ENCODE measurements around the gene GPR55. TPM values are rescaled to one million over a fixed set of nuclear protein-coding genes. Genes with fewer than 3 reads are reported as not detected.
A peak's percentile ranks its signal among the peaks of the same experiment; 100 is the strongest.

Gene GPR55
- total and polyA plus RNA-seq, 9 donors, result 0.04 to 0.08 TPM; not detected in 7

DNA sequence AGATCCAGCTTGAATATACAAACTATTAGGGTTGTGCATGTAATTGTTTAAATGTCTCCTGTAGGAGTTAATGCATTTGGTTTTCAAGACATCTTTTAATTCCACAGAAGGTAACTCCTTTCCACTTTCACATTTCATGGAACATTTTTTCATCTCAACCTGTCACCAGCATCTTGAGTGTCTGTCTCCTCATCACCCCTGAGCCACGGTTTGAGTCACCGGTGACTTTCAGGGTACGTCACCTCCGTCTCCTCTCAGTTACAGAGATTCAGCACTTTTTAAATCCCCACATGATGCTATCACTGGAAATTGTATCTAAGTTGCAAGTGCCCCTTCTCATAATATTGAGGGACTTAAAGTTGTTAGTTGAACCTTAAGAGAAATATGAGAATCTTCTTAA lies 25.3 kb downstream of the GPR55 start:
- H3K9me3 ChIP-seq (replicated peaks; ENCODE audit: control insufficient read depth, low read depth, low read length), result no peaks in the 10 kb centered on the region
- peaks cover 6% of the 10 kb centered on the region for H3K27me3 ChIP-seq (ENCODE audit: control insufficient read depth, insufficient read depth, low read length)
- no peaks in the 10 kb centered on the region for H3K4me1 ChIP-seq (ENCODE audit: control insufficient read depth, insufficient read depth, low read length)
- H3K27ac ChIP-seq (ENCODE audit: low read length), result no peak overlapping the region
- 100% methylated on average over 1 of the region's 4 CpGs for WGBS (ENCODE audit: insufficient coverage)
- no peak for DNase-seq
- H3K4me3 ChIP-seq (ENCODE audit: low read length), result no peak overlapping the region
- no peaks in the 10 kb centered on the region for H3K36me3 ChIP-seq (ENCODE audit: control insufficient read depth, insufficient read depth, low read length)

DNA sequence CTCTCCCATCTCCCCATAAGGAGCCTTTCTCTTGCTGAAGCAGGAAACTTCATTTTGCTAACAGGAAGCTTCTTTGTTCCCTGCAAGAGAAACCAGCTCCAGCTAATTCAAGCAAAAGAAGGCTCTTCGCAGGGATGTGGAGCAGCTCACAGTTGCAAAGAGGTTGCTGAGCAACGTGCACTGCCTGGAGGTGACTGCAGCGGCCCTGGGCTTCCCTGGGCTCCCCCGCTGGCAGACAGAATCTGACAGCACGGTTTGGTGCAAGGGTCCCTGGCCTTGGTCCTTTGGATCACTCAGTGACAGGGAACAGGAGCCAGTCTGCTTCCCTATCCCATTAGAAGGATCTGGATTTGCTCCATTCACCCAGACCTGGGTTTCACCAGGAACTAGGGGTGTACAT lies 25.8 kb downstream of the GPR55 start:
- H3K36me3 ChIP-seq (ENCODE audit: control insufficient read depth, insufficient read depth, low read length), result no peaks in the 10 kb centered on the region
- H3K27me3 ChIP-seq (ENCODE audit: control insufficient read depth, insufficient read depth, low read length), result peaks cover 6% of the 10 kb centered on the region
- DNase-seq, result no peak
- no peaks in the 10 kb centered on the region for H3K9me3 ChIP-seq (replicated peaks; ENCODE audit: control insufficient read depth, low read depth, low read length)
- H3K27ac ChIP-seq (ENCODE audit: low read length), result no peak overlapping the region
- 23% methylated on average over 5 of the region's 5 CpGs for WGBS (ENCODE audit: insufficient coverage)
- H3K4me1 ChIP-seq (ENCODE audit: control insufficient read depth, insufficient read depth, low read length), result no peaks in the 10 kb centered on the region
- H3K4me3 ChIP-seq (ENCODE audit: low read length), result no peak overlapping the region

DNA sequence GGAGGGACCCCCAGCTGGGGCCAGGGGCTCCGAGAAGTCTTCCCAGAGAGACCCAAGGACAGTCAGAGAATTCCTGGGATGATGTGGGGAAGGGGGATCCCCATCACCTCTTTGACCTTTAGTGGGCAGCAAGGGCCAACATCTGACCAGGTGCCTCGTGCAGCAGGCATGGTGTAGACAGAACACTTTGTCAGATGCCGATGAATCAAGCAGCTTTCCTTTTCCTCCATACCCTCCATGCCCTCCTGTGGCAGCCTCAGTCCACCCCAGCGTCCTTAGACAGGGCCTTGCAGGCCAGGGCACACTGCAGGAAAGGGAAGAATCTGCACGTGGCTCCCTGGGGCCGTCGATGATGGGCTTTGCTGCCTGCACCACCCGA lies 26.3 kb downstream of the GPR55 start:
- Histone ChIP-seq H3K27ac (ENCODE audit: low read length) (no peak overlapping the region), H3K9me3 (replicated peaks; ENCODE audit: control insufficient read depth, low read depth, low read length) (no peaks in the 10 kb centered on the region), H3K36me3 (ENCODE audit: control insufficient read depth, insufficient read depth, low read length) (no peaks in the 10 kb centered on the region), H3K4me1 (ENCODE audit: control insufficient read depth, insufficient read depth, low read length) (no peaks in the 10 kb centered on the region), H3K27me3 (ENCODE audit: control insufficient read depth, insufficient read depth, low read length) (peaks cover 6% of the 10 kb centered on the region), H3K4me3 (ENCODE audit: low read length) (no peak overlapping the region)
- 84% methylated on average over 2 of the region's 8 CpGs for WGBS (ENCODE audit: insufficient coverage)
- DNase-seq, result no peak

DNA sequence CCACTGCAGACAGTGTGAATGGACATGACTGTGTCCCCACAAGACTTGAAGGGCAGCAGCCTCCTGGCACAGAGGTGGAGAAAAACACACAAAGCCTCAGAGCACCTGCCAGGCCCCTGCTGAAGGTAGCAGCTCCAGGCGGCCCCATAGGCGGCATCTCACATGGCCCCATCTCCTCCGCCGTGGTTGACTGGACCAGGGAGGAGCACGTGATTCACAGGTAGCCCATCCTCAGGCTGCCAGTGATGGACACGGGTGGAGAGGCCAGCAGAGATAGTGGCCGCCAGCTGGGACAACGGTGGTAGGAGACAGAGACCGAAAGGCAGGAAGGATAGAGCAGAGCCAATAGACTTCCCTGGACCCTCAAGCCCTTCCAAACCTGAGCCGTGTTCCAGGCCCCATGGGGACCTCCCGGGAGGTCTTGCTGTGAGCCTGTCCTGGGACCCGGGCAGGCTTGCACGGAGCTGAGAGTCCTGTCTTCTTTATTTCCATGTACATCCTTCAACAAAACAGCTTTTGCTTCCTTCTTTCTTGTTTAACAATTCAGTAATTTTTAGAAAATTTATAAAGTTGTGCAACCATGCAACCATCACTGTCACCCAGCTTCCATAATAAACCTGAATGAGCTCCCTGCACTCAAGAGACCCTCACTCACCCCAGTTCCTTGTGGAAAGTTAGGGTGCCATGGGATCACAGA lies 26.9 kb downstream of the GPR55 start:
- WGBS (ENCODE audit: insufficient coverage), result 84% methylated on average over 10 of the region's 13 CpGs
- no peak for DNase-seq
- Histone ChIP-seq H3K27me3 (ENCODE audit: control insufficient read depth, insufficient read depth, low read length) (peaks cover 3% of the 10 kb centered on the region), H3K9me3 (replicated peaks; ENCODE audit: control insufficient read depth, low read depth, low read length) (no peaks in the 10 kb centered on the region), H3K4me3 (ENCODE audit: low read length) (no peak overlapping the region), H3K36me3 (ENCODE audit: control insufficient read depth, insufficient read depth, low read length) (no peaks in the 10 kb centered on the region), H3K4me1 (ENCODE audit: control insufficient read depth, insufficient read depth, low read length) (no peaks in the 10 kb centered on the region), H3K27ac (ENCODE audit: low read length) (no peak overlapping the region)

DNA sequence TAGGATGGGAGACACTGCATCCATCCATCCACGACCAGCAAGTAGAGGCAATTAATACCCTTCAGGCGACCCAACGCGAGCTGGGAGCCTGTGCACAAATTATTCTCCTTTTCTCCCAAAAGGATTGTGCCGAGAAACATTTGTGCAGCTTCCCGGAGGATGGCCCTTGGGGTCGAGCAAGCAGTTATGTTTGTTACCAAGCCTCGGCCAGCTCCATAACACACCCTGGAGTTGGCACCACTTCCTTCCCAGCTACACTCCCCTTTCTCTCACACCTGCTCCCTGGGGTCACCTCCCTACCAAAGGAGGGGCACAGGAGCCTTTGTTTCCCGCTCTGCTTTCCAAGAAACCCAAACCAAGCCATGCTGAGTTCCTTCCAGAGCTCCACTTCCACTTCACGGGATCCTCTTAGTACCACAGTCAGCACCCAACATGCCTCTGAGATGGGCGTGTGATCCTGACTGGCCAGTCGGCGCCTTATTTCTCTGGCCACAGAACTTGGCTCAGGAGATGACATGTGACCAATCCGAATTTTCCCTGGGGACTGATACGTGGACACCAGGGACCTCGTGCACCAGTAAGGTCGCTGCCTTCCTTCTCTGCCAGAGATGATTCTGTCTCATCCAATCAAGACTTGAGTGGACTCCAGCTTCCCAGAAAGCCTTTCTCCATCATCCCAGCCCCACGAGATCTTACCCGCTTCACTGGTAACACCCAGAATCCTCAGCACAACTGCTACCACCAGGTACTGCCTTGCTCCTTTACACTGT lies 28.5 kb downstream of the GPR55 start:
- H3K4me3 ChIP-seq (ENCODE audit: low read length), result no peak overlapping the region
- no peaks in the 10 kb centered on the region for H3K36me3 ChIP-seq (ENCODE audit: control insufficient read depth, insufficient read depth, low read length)
- 74% methylated on average over 17 of the region's 19 CpGs for WGBS (ENCODE audit: insufficient coverage)
- H3K27me3 ChIP-seq (ENCODE audit: control insufficient read depth, insufficient read depth, low read length), result peaks cover 7% of the 10 kb centered on the region
- DNase-seq, result no peak
- no peaks in the 10 kb centered on the region for H3K9me3 ChIP-seq (replicated peaks; ENCODE audit: control insufficient read depth, low read depth, low read length)
- H3K4me1 ChIP-seq (ENCODE audit: control insufficient read depth, insufficient read depth, low read length), result no peaks in the 10 kb centered on the region
- no peak overlapping the region for H3K27ac ChIP-seq (ENCODE audit: low read length)

DNA sequence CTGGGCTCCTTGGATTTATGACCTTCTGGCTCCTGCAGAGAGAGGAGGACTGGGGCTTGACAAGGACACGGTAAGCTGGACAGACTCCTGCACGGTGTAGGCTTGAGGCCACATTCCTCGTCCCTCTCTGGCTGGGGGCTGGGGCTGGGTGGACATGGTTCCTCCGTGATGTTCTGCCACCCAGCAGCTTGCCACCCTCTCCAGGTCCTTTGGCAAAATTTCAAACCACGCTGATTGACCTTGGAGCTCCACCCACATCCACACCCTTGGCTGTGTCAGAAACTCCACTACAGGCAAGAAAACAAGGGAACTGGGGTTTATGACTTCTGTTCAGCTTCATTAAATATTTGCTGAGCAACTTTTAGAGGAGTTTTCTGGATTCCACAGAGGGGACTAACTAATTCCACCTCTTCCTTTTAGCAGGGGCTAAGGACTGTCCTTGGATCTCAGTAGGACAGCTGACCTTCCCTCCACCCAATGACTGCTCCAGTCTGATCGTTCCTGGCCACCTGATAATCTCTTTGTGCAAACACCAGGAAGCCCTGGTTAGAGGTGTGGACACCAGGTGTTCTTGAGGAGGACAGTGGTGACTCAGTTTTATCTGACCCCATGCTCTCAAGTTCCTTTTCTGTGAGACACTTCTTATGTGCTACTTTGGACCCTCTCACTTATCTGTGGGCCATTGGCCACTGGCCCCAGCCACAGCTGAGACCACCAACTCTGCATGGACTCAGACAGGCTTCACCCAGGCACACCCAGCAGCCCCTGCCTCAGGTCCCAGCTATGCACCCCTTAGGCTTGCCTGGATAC lies 29.3 kb downstream of the GPR55 start:
- WGBS (ENCODE audit: insufficient coverage), result 57% methylated on average over 5 of the region's 6 CpGs
- no peak for DNase-seq
- H3K27ac ChIP-seq (ENCODE audit: low read length), result no peak overlapping the region
- H3K36me3 ChIP-seq (ENCODE audit: control insufficient read depth, insufficient read depth, low read length), result no peaks in the 10 kb centered on the region
- no peak overlapping the region for H3K4me3 ChIP-seq (ENCODE audit: low read length)
- H3K4me1 ChIP-seq (ENCODE audit: control insufficient read depth, insufficient read depth, low read length), result no peaks in the 10 kb centered on the region
- H3K27me3 ChIP-seq (ENCODE audit: control insufficient read depth, insufficient read depth, low read length), result peaks cover 12% of the 10 kb centered on the region
- H3K9me3 ChIP-seq (replicated peaks; ENCODE audit: control insufficient read depth, low read depth, low read length), result no peaks in the 10 kb centered on the region

DNA sequence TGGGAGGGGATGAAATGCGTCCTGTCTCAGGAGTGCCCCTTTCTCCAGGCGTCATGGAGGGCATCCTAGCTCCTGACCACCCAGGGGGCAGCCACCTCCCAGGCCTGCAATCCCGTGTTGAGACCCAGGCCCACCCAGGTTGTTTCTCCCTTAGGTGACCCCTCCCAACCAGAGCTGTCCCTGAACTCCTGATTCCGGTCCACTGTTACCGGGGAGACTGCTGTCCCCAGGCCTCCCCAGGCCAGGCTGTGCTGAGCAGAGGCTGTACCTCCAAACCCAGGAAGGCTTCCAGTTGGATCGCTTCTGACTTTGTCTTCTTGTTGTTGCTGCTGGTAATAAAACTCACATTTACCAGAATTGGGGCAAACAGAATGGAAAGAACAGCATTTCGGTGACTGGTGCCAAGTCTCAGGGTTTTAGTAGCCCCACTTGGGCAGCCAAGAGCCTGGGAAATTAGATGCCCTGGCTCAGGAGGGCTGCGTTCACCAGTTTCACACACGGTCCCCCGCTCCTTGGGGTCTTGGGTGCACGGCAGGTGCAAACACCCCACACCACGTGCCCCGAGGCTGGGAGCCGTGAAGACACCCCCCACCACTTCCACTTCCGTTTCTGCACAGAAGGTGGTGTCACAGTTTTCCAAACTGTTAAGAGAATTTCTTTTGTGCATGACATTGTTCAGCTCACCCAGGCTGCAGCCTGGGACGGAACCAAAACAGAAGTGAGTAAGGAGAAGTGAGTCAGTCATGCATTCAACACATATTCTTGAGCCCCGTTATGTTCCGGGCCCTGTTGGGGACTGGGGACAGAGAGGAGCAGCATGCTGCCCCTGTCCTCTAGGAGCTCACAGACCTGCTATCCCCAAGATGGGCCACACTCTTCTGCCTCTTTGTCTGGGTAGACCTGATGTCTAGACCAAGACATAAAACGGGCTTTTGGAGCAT lies 30.9 kb downstream of the GPR55 start:
- DNase-seq, result peak; percentile 29
- WGBS (ENCODE audit: insufficient coverage), result 57% methylated on average over 11 of the region's 19 CpGs

DNA sequence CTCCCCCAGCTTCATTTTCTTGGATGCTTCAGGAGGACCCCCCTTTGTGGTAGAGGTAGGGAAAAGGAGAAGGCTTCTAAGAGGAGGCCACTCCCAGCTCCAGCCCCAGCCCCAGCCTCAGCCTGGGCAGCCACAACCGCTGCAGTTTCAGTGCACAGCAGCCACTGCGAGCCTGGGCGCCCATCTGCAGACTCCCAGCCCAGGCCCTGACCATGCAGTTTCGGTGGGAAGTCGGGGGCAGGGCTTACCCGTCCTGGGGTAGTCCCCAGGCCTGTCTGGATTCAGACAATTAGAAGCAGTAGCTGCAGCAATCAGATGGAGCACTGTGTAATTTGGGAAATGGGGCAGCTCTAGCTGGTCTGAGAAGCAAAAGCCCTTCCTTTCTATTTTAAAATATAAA lies 31.7 kb downstream of the GPR55 start:
- no peaks in the 10 kb centered on the region for H3K36me3 ChIP-seq (ENCODE audit: control insufficient read depth, insufficient read depth, low read length)
- WGBS (ENCODE audit: insufficient coverage), result 18% methylated on average over 6 of the region's 6 CpGs
- H3K9me3 ChIP-seq (replicated peaks; ENCODE audit: control insufficient read depth, low read depth, low read length), result no peaks in the 10 kb centered on the region
- no peak overlapping the region for H3K4me3 ChIP-seq (ENCODE audit: low read length)
- peak; percentile 21 for DNase-seq
- peaks cover 15% of the 10 kb centered on the region for H3K27me3 ChIP-seq (ENCODE audit: control insufficient read depth, insufficient read depth, low read length)
- no peak overlapping the region for H3K27ac ChIP-seq (ENCODE audit: low read length)
- no peaks in the 10 kb centered on the region for H3K4me1 ChIP-seq (ENCODE audit: control insufficient read depth, insufficient read depth, low read length)

More for the DNA sequence above, 30.9 kb downstream of the GPR55 start:
- Histone ChIP-seq H3K4me1 (ENCODE audit: control insufficient read depth, insufficient read depth, low read length) (no peaks in the 10 kb centered on the region), H3K27me3 (ENCODE audit: control insufficient read depth, insufficient read depth, low read length) (peaks cover 15% of the 10 kb centered on the region), H3K36me3 (ENCODE audit: control insufficient read depth, insufficient read depth, low read length) (no peaks in the 10 kb centered on the region), H3K9me3 (replicated peaks; ENCODE audit: control insufficient read depth, low read depth, low read length) (no peaks in the 10 kb centered on the region), H3K4me3 (ENCODE audit: low read length) (no peak overlapping the region), H3K27ac (ENCODE audit: low read length) (no peak overlapping the region)

DNA sequence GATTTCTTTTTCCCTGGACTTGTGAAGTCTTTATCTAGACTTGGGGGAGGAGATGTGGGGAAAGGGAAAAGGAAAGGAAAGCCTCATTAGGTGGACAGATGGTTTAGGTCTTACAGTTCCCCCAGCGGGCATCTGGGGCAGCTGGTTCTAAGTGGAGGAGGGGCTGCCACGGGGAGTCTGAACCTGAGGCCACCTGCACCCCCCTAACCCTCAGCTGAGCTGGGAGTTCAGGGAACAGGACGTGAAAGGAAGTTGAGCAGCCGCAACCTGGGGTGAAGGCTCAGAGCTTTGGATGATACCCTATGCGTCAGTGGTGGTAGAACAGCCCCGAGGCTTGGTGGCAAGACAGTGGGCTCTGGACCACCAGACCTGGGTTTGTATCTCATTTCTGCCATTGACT lies 33.5 kb downstream of the GPR55 start:
- H3K27ac ChIP-seq (ENCODE audit: low read length), result no peak overlapping the region
- no peak overlapping the region for H3K4me3 ChIP-seq (ENCODE audit: low read length)
- H3K4me1 ChIP-seq (ENCODE audit: control insufficient read depth, insufficient read depth, low read length), result no peaks in the 10 kb centered on the region
- no peaks in the 10 kb centered on the region for H3K9me3 ChIP-seq (replicated peaks; ENCODE audit: control insufficient read depth, low read depth, low read length)
- 57% methylated on average over 2 of the region's 6 CpGs for WGBS (ENCODE audit: insufficient coverage)
- H3K27me3 ChIP-seq (ENCODE audit: control insufficient read depth, insufficient read depth, low read length), result peaks cover 12% of the 10 kb centered on the region
- DNase-seq, result no peak
- no peaks in the 10 kb centered on the region for H3K36me3 ChIP-seq (ENCODE audit: control insufficient read depth, insufficient read depth, low read length)
